GM21528 (cell line): Measurements from ENCODE around the gene CDK5RAP1.

Experiments used
- ATAC-seq: cut with Tn5 transposase; IDR thresholded peaks from one replicate; pipeline ENCODE4 v1.9.1; 2021; ENCODE audit warnings: mild to moderate bottlenecking, moderate library complexity; ENCODE audit not compliant: unreplicated experiment, low FRiP score

The CDK5RAP1 gene

DNA sequence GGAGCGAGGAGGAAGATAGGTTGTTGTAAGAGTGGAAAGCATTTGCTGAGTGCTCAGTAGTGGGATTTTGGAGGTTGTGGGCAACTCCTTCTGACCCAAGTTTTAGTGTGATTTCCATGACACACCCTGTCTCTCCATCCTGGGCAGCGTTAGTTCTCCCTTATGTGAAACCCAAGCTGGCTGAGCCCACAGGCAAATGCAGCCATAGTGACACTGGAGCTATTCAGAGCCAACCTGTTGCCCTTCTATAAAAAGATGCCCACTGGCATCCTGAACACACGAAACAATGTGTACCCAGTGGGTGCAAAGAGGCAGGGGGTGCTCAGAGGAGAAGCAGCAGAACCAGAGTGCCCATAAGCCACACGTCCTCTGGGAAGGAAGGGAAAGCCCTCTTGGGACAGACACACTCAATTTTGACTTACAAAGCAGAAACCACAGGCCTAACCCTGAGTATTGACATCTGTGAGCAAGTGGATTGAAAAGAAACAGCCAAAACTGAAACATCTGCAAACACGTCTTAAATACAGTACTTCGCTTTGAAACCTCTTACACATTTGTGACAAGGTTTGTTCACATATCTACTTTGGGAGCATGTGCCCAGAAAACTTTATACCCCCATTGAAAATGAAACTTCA lies 63.7 kb downstream of the CDK5RAP1 start:
- ATAC-seq = no peak

DNA sequence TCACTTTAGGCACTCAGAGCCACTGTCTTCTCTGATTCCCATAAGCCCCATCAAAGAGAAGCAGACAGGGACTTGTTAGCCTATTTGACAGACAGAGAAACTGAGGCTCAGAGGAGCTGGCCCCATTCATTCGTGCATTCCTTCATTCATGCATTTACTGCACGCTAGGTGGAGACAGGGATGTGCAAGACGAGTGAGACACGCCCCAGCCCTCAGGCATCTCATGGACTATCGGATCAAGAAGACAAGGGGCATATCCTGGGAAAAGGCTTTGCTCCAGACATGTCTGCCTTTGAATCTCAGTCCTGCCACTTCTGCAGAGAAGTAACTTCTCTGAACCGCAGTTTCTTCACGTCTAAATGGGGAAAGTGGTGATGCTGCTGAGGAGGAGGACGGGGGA lies 64.2 kb downstream of the CDK5RAP1 start:
- ATAC-seq = no peak

DNA sequence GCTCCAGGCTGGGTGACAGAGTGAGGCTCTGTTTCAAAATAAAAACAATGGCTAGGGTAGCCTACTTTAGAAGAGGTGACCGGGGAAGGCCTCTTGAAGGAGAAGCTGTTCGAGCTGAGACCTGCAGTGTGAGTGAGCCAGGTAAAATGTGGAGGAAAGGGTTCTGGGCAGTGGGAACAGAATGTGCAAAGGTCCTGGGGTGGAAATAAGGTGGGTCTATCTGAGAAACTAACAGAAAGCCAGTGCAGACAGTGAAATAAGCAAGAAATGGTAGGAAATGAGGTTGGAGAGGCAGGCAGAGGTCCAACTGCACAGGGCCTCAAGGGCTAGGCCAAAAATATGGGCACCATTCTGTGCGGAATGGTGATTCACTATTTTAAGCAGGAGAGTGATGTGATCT lies 64.9 kb downstream of the CDK5RAP1 start:
- no peak for ATAC-seq

DNA sequence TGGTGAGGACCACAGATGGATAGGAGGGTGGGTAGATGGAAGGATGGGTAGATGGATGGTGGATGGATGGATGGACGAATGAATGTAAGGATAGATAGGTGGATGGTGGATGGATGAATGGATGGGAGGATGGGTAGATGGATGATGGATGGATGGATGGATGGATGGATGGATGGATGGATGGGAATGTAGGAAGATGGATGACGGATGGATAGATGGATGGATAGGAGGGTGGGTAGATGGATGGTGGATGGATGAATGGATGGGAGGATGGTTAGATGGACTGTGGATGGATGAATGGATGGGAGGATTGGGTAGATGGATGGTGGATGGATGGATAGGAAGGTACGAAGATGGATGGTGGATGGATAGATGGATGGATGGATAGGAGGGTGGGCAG lies 67.2 kb downstream of the CDK5RAP1 start:
- no peak for ATAC-seq

DNA sequence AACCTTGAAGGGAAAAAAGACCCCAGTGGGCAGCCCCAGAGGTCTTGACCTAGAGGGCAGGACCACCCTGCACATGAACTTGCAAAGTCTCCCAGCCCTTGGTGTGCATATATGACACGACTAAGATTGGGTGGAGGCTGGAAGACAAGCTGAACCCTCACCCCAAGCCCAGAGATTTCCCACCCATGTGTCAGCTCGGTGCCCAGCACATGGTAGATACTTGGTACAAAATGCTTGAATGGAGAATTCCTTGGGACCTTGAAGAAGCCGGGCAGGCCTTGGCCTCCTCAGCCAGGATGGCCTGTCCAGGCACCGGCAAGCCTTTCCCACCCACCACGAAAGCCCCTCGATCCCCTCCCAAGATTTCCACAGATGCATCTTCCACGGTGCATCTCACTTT lies 67.7 kb downstream of the CDK5RAP1 start:
- ATAC-seq = no peak

DNA sequence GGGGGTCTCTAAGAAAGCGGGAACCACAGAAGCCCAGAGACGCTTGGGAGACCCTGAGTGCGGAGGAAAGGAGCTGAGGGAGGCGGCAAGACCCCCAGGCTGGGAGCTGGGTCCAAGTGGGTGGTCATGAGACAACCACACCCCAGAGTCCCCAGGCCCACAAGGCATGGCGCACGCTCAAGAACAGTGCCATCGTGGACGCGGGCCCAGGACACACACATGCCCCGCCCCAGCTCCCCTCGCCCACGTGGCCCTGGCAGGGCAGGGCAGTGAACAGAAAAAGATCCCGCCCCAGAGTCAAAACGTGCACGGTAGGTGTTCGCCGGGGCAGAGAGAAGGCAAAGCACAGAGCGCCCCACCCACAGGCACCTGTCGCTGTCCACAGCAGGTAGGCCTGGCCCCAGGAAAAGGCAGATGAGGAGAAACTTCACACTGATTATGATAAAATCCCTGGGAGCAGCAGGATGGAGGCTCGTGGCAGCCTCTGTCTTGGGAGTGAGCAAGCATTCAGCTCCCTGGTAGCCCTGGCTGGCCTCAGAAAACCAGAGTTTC lies 68.3 kb downstream of the CDK5RAP1 start:
- ATAC-seq = no peak

DNA sequence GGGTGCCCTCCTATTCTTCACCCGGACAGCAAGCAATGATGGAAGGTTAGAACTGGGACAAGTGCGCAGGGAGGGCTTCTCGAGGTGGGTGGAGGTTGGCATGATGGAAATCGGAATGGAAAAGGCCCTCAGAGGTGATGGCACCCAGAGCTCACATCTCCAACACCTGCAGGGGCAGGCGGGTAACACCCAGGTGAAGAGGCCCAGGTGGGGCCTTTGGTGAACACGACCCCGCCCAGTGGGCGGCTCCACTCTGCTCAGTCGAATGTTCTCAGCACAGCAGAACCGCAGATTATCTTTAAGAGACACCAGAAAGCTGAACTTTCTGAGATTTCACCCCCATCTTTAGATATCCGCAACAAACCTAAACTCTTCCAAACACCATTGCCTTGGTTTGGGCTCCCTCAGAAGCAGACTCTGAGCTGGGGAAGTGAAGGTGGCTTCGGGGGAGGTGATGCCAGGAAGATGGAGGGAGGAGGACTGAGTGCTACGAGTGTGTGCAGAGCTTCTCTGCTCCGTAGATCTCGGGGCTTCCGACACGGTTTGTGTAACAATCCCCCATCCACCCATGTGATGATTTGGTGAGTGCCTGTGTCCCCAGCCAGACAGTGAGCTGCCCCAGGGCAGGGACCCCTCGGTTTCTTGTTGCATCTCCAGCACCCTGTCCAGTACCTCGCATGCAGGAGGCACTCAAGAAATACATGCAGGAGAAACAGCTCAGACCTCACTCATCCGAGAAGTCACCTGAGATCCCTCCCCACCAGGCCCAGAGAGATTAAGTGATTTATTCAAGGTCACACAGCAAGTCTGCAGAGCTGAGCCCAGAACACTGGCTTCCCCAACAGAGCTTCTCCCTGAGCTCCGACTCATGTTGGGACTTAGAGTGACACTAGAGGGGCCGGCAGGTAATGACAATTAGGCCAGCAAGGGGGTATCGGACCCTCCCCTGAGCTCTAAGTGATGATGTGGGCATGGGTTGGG lies 72.9 kb downstream of the CDK5RAP1 start:
- no peak for ATAC-seq

DNA sequence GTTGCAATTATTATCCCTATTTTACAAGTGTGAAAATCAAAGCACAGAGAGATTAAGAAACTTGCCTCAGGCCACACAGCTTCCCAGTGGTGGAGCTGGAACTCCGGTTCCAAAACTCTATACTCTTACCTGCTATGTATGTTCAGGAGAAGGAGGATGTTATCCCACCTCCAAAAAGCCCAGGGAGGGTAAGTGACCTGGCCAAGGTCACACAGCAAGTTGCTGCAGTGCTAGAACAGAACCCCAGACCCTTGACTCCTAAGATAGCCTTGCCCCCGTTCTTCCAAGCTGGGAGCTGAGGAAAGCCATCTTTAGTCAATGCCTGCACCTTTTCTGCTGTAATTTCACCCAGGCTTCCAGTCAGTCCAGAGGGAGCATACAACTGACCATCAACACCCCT lies 76.0 kb downstream of the CDK5RAP1 start:
- no peak for ATAC-seq

DNA sequence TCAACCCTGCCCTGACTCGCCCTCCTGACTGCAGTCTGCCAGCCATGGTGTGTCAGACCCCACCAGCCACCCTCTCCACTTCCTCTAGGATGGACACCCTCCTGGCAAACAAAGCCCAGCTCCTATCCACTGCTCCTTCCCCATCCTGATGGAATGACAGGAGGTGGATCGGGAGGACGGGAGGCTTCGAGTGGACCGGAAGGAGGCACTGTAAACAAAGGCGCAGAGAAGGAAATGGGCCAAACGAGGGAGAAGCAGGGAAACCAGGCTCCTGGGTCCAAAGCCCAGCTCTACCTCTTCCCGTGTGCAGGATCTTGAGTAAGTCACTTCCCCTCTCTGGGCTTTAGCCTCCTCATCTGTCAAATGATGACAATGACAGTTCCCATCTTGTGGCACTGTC lies 78.1 kb downstream of the CDK5RAP1 start:
- ATAC-seq = no peak

DNA sequence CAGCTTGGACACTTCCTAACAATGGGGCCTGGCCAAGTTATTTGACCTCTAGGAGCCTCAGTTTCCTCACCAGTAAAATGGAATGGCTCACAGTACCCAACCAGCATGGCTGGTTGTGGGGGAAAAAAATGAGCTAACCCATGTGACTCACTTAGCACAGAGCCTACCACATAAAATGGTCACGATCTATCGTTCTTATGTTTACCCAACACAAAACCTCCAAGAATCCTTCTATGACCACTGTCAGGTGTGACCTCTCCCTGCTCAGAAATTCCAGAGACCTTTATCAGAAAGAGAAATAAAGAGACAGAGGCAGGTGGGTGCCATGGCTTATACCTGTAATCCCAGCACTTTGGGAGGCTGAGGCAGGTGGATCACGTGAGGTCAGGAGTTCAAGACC lies 78.9 kb downstream of the CDK5RAP1 start:
- no peak for ATAC-seq

DNA sequence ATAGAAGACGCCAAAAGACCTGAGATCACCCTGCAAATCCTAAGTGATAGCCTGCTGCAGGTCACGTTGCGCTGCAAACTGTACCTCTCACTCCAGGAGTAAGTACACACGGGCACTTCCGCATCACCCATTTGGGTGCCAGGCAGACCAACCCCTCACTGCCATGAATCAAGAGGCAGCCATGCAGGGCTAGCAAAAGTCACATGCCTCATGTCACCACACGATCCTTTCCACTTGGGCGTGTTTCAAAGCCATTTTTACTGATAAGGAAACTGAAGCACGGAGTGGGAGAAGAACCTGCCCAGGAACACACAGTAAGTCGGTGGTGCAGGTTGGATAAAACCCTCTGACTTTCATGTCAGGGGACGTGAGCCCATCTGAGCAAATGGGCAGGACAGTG lies 81.3 kb downstream of the CDK5RAP1 start:
- no peak for ATAC-seq

DNA sequence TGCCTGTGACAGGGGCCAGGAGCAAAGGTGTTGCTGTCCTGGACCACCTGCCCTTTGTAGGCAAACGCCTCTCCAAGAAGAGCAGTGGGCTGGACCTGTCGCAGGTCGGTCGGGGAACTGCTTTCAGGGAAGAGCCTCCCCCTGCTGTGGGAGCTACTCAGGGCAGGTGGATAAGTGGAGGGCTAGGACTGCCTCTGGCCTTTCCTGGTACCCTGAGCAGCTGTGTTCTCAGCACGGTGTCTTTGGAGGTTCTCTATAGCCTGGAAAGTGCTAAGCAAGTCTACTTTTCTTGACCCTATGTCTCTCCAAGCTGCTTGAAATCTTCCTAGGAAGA lies 83.3 kb downstream of the CDK5RAP1 start:
- ATAC-seq = no peak

DNA sequence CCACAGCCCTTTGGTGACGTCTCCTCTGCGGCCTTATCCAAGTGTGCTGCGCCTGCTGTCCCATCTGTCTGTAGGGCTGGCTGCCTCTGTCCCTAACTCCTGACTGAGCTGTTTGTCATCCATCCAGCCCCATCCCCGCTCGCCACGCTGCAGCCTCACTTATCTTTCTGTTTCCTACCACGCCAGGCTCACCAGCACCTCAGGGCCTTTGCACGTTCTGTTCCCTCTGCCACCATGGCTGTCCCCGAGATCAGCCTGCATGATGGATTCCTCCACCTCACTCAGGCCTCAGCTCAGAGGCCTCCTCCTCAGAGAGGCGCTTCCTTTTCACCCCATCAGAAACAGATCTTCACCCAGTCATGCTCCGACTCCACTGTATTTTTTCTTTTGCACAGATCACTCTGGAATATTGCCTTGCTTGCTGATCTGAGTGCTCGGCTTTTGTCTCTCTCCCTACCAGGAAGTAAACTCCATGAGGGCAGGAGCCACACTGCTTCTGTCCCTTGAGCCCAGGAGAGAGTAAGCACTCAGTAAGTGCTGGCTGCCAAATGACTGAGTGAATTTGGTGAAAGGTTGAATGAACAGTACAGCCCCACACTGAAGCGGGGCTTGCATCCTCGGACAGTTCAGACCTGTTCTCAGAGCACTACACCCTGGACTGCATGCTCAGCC lies 83.8 kb downstream of the CDK5RAP1 start:
- ATAC-seq = no peak

DNA sequence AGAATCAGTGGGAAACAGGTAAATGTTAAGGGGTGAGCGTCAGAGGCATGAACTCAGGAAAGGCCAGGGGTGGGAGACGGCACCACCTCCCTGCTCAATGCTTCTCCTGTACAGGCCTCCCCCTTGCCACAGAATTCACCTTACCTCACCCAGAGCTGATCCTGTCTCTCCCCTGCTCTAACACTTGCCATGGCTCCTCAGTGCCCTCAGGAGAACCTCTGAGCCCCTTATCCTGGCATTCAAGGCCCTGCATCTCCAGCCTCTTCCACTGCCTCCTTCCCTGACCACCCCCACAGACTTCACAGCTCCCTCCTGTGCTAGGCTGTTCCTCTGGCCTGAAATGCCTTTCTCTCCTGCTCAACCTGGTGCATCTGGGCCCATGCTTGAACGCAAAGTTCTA lies 84.4 kb downstream of the CDK5RAP1 start:
- ATAC-seq = no peak

DNA sequence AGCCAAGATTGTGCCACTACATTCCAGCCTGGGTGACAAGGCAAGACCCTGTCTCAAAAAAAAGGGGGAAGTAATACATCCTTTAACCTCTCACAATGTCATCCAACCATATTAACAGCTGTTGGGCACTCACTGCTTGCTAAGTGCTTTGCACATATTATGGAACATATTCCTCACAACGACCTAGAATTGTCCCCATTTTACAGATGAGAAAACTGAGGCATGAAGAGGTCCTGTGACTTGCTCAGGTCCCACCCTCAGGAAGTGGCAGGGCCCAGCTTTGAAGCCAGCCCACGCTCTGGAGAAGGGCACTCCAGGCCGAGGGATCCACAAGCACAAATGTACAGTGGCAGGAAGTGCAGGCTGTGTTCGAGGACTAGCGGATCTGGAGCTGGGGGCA lies 85.0 kb downstream of the CDK5RAP1 start:
- no peak for ATAC-seq

DNA sequence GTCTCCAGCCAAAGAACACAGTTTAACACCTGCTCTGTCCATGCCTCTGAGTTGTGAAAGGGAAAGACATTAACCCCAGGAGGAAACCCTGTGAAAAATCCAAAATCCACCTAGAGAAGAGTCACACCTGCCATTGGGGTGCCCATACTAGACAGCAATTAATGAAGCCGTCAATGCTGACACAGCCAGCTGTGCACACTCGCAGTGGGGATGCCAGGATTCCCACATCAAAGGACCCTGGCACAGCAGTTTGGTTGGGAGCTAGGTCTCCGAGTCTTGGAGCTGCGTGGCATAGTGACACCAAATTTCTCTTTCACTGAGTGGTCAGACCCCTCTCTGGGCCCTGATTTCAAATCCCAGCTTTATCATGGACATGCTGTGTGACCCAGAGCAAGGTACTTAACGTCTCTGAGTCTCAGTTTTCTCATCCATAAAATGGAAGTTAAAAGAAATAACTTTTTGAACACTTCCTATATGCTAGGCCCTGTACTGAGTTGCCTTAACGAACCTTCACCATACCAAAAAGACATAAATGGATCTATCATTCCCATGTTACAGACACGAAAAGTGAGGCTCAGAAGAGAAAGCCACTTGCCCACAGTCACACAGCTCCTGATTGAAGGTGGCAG lies 87.5 kb downstream of the CDK5RAP1 start:
- ATAC-seq = no peak

DNA sequence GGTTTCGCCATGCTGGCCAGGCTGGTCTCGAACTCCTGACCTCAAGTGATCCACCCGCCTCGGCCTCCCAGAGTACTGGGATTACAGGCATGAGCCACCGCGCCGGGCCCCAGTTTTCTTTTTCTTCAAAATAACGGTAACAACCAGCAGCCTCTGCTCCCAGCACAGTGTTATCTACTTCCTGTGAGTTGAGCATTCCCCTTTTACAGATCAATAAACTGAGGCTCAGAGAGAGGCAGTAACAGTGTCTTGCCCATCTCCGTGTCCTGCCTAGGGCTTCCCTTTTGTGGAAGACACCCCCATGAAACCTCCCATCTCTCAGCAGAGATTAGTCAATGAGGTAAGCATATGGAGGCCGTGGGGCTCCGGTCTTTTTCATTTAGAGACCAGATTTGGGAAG lies 88.7 kb downstream of the CDK5RAP1 start:
- ATAC-seq = no peak

DNA sequence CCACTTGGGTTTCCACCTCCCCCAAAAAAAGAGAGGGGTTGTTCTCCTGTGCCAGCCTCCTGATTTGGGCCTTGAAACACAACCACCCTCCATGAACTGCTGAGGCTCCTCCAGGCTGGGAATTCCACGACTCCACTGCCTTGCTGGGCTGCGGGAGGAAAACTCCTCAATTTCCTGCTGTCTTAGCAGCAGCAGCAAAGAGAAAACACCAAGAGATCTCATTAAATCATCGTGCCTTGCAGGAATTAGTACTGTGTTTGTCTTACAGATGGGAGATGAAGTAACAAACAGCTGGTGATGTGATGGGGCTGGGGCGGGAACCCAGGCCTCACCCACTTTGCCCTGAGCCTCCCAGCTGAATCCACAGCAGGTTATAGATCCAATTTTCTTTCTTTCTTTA lies 89.3 kb downstream of the CDK5RAP1 start:
- ATAC-seq = no peak

DNA sequence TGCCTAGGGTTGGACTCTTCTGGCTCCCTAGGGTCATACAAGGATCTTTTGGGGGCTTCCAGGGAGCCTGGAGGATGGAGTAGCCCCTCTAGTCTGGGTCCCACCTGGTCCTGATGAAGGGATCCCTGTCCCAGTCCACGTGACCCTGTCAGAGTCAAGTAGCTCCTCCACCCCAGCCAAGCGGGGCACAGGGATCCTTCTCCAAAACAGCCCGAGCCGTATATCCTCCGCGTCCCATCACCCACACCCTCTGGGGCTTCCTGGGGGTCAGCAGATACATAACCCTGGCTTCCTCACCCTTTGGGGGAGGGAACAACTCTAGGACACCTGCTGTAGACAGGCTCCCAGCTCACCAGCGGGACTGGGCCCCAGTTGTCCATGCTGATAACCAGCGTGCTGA lies 90.3 kb downstream of the CDK5RAP1 start:
- no peak for ATAC-seq

DNA sequence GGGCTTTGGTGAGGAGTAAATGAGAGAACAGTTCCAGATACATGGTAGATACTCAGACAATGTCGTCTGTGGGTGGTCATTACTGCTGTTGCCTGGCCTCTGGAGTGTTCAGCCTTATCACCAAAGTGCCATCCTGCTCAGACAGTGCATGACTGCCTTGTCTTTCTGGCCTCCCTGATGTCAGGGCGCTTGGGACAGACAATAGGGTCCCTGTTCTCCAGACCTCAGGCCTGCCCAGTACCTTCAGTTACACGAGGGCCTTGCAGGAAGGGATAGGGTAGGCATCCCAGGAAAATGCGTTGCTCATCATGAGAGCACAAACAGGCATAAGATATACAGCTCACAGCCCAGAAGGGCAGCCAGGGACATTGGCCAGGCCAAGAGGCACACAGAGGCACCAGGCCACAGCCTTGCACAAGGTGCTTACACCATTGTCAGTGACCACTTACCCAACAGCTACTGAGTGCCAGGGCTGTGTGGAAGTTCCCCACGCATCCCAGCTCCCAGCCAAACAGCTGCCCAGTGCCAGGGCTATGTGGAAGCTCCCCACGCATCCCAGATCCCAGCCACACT lies 90.9 kb downstream of the CDK5RAP1 start:
- no peak for ATAC-seq
